Measurements from ENCODE around the gene TYW1B.
"Not testable (repeated sequence)": the region's sequence is repeated elsewhere in the genome, so short reads cannot be mapped to it uniquely, and the experiment has no call there.

TYW1B gene

GRCh38 chr7:72618435-72619180 lies 209.4 kb downstream of the TYW1B start:
- not testable (repeated sequence) for DNase-seq

DNA sequence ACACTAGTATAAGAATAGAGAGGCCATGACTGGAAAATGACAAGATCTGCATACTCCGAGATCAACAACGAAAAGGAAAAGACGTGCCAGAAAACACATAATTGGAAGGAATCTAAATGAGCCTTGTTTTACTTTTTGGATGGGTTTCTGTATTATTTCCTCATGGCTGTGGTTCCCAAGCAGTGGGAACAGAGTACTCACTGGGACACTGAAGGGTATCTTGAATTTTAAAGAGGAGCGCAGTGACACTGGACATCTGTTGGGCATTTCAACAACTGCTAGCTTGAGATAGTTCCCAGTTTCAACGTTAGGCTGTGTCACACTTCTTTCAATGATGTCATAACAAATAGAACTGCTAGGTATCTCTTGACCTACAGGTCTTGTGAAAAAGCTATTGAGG lies 218.2 kb downstream of the TYW1B start:
- DNase-seq: not testable (repeated sequence)

DNA sequence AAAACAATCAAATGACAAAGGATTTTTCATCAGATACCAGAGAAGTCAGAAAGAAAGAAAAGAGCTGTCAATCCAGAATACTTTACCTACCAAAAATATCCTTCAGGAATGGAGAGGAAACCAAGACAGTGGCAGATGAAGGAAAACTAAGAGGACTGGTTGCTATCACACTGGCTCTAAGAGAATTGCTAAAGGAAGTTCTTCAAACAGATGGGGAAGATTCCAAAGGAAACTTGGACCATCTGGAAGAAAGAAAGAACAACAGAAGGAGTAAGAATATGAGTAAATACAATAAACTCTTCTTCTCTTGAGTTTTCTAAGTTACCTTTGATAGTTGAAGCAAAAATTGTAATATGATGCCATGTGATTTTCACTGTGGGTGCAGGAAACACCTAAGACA lies 220.0 kb downstream of the TYW1B start:
- not testable (repeated sequence) for DNase-seq

DNA sequence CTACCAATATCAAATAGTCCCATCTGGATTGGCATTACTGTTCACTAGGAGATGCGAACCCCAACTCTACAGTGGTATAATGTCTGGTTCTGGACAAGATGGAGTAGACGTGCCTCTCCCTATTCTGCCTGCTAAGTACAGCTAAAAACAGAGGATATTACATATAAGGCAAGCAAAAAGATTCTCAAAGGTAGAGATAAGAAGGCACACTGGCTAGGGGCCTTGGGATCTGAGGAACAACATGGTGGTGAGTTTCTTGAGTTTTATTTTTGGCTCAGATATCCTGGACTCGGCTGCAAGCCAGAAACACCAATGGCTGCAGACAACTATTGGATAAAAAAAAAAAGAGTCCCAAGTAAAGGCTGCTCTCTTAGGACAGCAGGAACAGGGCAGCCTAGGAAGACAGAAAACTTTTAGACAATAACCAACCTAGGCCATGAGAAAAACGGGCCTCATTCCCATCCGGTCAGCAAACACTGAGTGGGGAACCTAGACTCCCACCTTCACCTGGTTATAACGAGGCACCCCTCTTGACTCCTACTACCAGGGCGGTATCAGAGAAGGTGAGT lies 222.1 kb downstream of the TYW1B start:
- DNase-seq: not testable (repeated sequence)

DNA sequence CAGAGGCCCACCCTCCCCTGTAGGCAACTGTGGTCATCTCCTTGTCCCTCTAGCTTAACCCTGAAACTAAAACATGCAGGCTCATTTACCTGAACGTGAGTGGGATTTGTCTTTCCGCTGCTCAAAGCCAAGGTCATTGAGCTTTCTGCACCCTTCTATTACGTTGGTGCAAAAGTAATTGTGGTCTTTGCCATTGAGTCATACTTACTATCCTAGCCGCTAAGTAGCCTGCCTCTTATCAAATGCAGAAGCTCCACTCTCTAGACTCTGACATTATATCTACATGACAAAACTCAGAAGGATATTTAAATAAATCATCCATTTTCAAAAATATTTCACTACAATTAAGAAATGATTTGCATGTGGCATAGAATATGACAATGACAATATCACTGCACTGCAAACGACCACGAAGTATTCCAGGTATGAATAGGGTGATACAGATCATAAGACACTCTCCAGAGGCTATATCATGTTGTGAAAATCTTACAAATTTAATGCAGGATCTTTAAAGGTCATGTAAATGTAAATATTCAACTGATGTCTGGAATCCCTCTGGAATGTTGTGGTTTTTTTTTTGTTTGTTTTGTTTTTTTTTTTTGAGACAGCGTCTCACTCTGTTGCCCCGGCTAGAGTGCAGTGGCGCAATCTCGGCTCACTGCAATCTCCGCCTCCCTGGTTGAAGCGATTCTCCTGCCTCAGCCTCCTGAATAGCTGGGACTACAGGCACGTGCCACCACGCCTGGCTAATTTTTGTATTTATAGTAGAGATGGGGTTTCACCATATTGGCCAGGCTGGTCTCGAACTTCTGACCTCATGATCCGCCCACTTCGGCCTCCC lies 223.0 kb downstream of the TYW1B start:
- DNase-seq: not testable (repeated sequence)

- DNase-seq: not testable (repeated sequence)
Measured at GRCh38 chr7:72603476-72603875, 224.5 kb downstream of the TYW1B start.

GRCh38 chr7:72603073-72603472 lies 224.9 kb downstream of the TYW1B start:
- no peak for DNase-seq

DNA sequence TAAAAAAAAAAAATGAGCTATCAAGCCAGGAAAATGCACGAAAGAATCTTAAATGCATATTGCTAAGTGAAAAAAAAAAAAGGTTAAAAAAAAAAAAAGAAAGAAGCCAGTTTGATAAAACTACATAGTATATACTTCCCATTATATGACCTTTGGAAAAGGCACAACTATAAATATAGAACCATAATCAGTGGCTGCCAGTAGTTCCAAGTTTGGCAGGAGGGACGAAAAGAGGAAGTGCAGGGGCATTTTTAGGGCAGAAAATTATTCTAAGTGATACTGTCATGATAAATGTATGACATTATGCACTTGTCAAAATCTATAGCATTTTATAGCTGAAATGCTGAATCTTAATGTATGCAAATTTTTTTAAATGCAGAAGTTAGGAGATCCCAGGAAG lies 226.3 kb downstream of the TYW1B start:
- DNase-seq: not testable (repeated sequence)

GRCh38 chr7:72590023-72590422 lies 238.0 kb downstream of the TYW1B start:
- not testable (repeated sequence) for DNase-seq

GRCh38 chr7:72587267-72587666 lies 240.7 kb downstream of the TYW1B start:
- DNase-seq: not testable (repeated sequence)

GRCh38 chr7:72584576-72584975 lies 243.4 kb downstream of the TYW1B start:
- not testable (repeated sequence) for DNase-seq

DNA sequence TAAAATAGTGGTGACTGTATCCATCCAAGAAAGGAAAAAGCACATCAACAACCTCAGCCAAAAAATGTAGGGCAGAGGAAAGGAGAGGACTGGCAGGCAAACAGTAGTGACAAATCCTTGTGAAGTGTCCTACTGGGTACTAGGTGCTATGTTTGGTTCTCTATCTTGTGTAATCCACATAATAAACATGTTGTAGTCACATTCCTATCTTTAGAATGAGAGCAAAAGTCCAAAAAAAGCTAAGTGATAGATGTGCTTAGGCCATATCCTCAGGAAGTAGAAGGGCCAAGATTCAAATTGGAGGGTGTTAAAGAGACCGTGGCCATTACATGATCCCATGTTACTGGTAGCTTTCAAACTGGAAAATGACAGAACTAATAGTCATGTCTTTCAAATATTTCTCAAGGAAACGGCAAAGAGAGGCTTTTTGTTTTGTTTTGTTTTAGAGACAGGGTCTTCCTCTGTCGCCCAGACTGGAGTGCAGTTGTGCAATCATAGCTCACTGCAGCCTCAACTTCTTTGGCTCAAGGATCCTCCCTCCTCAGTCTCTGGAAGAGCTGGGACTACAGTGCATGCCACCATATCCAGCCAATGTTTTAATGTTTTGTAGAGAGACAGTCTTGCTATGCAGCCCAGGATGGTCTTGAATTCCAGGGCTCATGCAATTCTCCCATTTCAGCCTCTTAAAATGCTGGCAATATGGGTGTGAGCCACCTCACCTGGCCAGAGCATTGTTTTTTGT lies 244.2 kb downstream of the TYW1B start:
- not testable (repeated sequence) for DNase-seq

- DNase-seq: not testable (repeated sequence)
Measured at GRCh38 chr7:72580142-72580770, 247.7 kb downstream of the TYW1B start.

GRCh38 chr7:72577107-72577506 lies 250.9 kb downstream of the TYW1B start:
- no peak for DNase-seq

DNA sequence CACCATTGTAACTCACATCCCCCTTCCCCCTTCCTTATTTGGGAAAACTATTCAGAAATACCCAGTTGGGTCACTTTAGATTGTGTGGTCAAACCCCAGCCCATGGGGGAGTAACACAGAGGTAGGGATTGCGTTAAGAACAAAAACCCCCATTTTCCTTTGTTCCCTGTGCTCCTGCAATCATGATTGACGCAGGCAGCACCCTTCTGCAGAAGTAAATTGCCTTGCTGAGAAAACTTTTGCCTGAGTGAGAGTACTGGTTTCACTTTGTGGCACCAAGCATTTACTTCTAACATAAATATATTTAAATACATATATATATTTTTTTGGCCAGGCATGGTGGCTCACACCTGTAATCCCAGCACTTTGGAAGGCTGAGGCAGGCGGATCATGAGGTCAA lies 266.0 kb downstream of the TYW1B start:
- DNase-seq: not testable (repeated sequence)

- not testable (repeated sequence) for DNase-seq
Measured at GRCh38 chr7:72559546-72559945, 268.5 kb downstream of the TYW1B start.

- DNase-seq: not testable (repeated sequence)
Measured at GRCh38 chr7:72556733-72557132, 271.3 kb downstream of the TYW1B start.

GRCh38 chr7:72555238-72555637 lies 272.8 kb downstream of the TYW1B start:
- not testable (repeated sequence) for DNase-seq

DNA sequence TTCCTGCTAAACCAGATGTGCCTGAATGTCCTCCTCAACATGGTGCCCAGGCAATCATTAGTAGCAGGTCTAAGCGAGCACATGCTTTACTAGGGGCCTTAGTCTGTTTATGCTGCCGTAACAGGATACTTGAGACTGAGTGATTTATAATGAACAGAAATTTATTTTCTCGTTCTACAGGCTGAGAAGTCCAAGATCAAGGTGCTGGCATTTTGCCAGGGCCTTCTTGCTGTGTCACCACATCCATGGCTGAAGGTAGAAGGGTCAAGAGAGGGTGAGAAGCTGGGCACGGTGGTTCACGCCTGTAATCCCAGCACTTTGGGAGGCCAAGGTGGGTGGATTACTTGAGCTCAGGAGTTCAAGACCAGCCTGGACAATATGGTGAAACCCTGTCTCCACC lies 273.6 kb downstream of the TYW1B start:
- DNase-seq: not testable (repeated sequence)

DNA sequence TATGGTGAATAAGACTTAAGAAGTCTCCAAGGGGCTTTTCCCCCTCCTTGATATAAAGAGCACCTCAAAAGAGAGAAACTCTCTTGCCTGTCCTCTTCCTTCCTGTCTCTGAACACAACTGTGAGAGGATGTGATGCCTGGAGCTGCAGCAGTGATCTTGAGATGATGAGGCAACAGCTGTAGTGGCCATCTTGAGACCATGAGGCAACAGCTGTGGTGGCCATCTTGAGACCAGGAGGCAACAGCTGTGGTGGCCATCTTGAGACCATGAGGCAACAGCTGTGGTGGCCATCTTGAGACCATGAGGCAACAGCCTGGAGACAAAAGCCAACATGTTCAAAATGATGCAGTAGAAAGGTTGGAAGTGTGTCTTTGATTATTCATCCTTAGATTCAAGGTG lies 277.5 kb downstream of the TYW1B start:
- DNase-seq: not testable (repeated sequence)

DNA sequence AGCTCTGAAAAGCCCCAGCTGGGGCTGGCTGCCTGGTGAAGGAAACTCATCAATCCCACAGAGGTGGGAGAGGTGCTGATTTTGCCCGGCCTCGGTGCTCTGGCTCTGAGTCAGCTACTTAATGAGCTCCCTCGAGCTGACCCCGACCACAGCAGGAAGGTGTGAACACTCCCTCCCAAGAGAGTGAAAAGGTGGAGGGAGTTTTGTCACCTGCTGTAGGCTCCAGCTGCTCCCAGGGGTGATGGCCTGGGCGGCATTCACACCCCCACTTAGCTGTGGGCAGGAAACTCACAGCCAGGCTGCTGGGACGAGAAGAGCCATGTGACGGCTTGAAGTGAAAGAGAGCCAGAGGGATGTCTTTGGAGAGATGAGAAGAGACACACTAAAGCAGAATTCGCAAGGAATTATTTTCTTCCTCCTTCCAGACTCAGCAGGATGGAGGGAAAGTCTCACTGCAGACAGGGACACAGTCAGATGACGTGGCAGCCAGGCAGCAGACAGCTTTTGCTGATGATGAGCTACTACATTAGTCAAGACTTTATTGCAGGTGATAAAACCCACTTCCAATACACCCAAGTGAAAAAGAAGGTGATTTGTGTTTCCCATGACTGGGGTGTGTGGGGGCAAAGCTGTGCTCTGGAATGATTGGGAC lies 281.3 kb downstream of the TYW1B start:
- DNase-seq: peak in 1 of 2 donors; percentile 2

DNA sequence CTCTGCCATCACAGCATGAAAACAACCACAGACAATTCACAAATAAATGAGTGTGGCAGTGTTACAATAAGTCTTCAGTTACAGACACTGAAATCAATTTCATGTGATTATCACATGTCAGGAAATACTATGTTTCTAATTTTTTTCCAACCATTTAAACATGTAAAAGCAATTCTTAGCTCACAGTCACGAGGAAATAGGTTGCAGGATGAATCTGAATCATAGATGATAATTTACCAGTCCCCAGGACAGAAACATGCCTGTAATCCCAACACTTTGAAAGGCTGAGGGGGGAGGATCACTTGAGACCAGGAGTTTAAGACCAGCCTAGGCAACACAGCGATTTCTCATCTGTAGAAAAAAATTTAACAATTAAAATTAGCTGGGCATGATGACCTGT lies 283.5 kb downstream of the TYW1B start:
- not testable (repeated sequence) for DNase-seq
